Loucy (cell line): ENCODE measurements around the gene NSL1.
"Not testable (repeated sequence)": the region's sequence is repeated elsewhere in the genome, so short reads cannot be mapped to it uniquely, and the experiment has no call there.

Source experiments
- CTCF ChIP-seq: fragments of 200-600 bp; sonication (generic); conservative IDR thresholded peaks from 2 replicates; pipeline ENCODE4 v1.5.1; 2014; ENCODE audit warnings: mild to moderate bottlenecking, antibody characterized with exemption, low read length
- EZH2phosphoT487 ChIP-seq: fragments of 200-600 bp; IDR thresholded peaks from 2 replicates; pipeline ENCODE4 v1.6.1; 2018; ENCODE audit warnings: antibody characterized with exemption, mild to moderate bottlenecking, moderate library complexity, borderline replicate concordance

DNA sequence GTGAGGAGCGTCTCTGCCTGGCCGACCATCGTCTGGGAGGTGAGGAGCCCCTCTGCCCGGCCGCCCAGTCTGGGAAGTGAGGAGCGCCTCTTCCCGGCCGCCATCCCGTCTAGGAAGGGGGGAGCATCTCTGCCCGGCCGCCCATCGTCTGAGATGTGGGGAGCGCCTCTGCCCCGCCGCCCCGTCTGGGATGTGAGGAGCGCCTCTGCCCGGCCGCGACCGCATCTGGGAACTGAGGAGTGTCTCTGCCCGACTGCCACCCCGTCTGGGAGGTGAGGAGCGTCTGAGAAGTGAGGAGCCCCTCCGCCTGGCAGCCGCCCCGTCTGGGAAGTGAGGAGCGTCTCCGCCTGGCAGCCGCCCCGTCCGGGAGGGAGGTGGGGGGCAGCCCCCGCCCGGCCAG is 66.9 kb downstream of the NSL1 start:
- not testable (repeated sequence) for TF ChIP-seq CTCF, EZH2phosphoT487
